Psoas muscle (tissue), 8 donors: ENCODE measurements around the gene MED13L. TPM values are rescaled to one million over a fixed set of nuclear protein-coding genes. Genes with fewer than 3 reads are reported as not detected.

Experiments
- ATAC-seq, 4 donors: fragments of 200-7000 bp; cut with Tn5 transposase; one replicate each; pipeline ENCODE4 v1.9.1; 2020; ENCODE audit warnings: moderate library complexity in 3 of 4, mild to moderate bottlenecking in 2 of 4
- DNase-seq, 2 donors: peaks; one replicate each; pipeline ENCODE4 v3.0.0-alpha.2; 2020
- H3K27ac ChIP-seq: fragments of 200-600 bp; one replicate; pipeline ENCODE4 v1.8.0; 2022
- H3K27me3 ChIP-seq, 3 donors: fragments of 200-600 bp in 1 of 3; one replicate each; pipeline versions ENCODE4 v1.6.1 to v1.8.0; 2013 to 2022; ENCODE audit warnings: low read length in 2 of 3, mild to moderate bottlenecking in 2 of 3, moderate library complexity in 1 of 3; ENCODE audit not compliant: insufficient read depth in 3 of 3
- H3K36me3 ChIP-seq, 2 donors: fragments of 200-600 bp in 1 of 2; one replicate each; pipeline versions ENCODE4 v1.6.1 to v1.8.0; 2013 to 2022; ENCODE audit warnings: low read depth in 1 of 2, mild to moderate bottlenecking in 1 of 2, moderate library complexity in 1 of 2; ENCODE audit not compliant: insufficient read depth in 1 of 2
- H3K4me1 ChIP-seq: fragments of 200-600 bp; one replicate; pipeline ENCODE4 v1.8.0; 2022
- H3K4me3 ChIP-seq: fragments of 200-600 bp; one replicate; pipeline ENCODE4 v1.8.0; 2022; ENCODE audit warnings: mild to moderate bottlenecking
- H3K9me3 ChIP-seq: fragments of 200-600 bp; one replicate; pipeline ENCODE4 v1.8.0; 2022
- WGBS, 3 donors: extraction: QIAGEN DNeasy Blood & Tissue Kit; methylation state at CpG; one replicate each; pipeline versions ENCODE4 v1.1.6 to v1.1.7; 2013; 5-methylcytosine and 5-hydroxymethylcytosine counted together
- intact Hi-C, 2 donors: fragments of 100-400 bp; cut with DNase I; formaldehyde crosslinking; loops; one replicate each; pipeline versions ENCODE4 v1.11.0 to v1.14.2; 2022
- polyA plus RNA-seq, 3 donors: library from polyadenylated mRNA; stranded (reverse); fragments of 200-250 nt; gene quantifications; one replicate each; pipeline ENCODE4 v1.2.3, GENCODE V29; 2013
- total RNA-seq, 4 donors: library from RNA; stranded (reverse); fragmentation: NEBNext Ultra II Directional in 2 of 4; extraction: Animal tissue kit (Norgen Biotek cat#: 25700) in 2 of 4; gene quantifications; one replicate each; pipeline versions ENCODE4 v1.2.1 to v1.2.4, GENCODE V29; 2021 to 2023
- TF ChIP-seq, protein P1 (sequence below): fragments of 200-600 bp; IDR thresholded peaks from one replicate; pipeline ENCODE4 v1.8.0; 2022; ENCODE audit warnings: antibody characterized with exemption
- donor health status: healthy with polysubstance abuse.
- donor health status: DM: no; HTN: no; CAD: no; lungs with moderate emphysema.
- donor health status: Bipolar disorder and iron deficiency.
- donor health status: healthy.
- donor health status: DM: yes; HTN: yes; CAD: no.
- donor health status: DM: no; HTN: no; CAD: no.
- donor health status: DM: no; HTN: no; CAD: no.
- donor health status: DM: yes; HTN: yes; CAD: no.

Gene MED13L
- total and polyA plus RNA-seq, 7 donors = 8.9 to 90.5 (median 72.5) TPM

- ATAC-seq = no peak
- intact Hi-C loops = no loop called here
- no peak overlapping the region for H3K27ac ChIP-seq
- DNase-seq = no peak
- no peaks in the 10 kb centered on the region for H3K4me1 ChIP-seq
- TF ChIP-seq, protein P1, sequence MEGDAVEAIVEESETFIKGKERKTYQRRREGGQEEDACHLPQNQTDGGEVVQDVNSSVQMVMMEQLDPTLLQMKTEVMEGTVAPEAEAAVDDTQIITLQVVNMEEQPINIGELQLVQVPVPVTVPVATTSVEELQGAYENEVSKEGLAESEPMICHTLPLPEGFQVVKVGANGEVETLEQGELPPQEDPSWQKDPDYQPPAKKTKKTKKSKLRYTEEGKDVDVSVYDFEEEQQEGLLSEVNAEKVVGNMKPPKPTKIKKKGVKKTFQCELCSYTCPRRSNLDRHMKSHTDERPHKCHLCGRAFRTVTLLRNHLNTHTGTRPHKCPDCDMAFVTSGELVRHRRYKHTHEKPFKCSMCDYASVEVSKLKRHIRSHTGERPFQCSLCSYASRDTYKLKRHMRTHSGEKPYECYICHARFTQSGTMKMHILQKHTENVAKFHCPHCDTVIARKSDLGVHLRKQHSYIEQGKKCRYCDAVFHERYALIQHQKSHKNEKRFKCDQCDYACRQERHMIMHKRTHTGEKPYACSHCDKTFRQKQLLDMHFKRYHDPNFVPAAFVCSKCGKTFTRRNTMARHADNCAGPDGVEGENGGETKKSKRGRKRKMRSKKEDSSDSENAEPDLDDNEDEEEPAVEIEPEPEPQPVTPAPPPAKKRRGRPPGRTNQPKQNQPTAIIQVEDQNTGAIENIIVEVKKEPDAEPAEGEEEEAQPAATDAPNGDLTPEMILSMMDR = no peak
- H3K27me3 ChIP-seq = no peaks in the 10 kb centered on the region
- H3K36me3 ChIP-seq = no peaks in the 10 kb centered on the region
- no peaks in the 10 kb centered on the region for H3K9me3 ChIP-seq
- 92 to 100% (median 93%) methylated on average over 2 of the region's 2 CpGs for WGBS, 3 donors
- H3K4me3 ChIP-seq = no peak overlapping the region
Measured at GRCh38 chr12:116298578-116298977, 21.1 kb upstream of the MED13L start.

GRCh38 chr12:116297224-116297834 is 19.8 kb upstream of the MED13L start:
- Histone ChIP-seq H3K27ac (no peak overlapping the region), H3K4me3 (no peak overlapping the region), H3K36me3 (no peaks in the 10 kb centered on the region), H3K9me3 (no peaks in the 10 kb centered on the region), H3K4me1 (no peaks in the 10 kb centered on the region), H3K27me3 (no peaks in the 10 kb centered on the region)
- 91 to 94% (median 92%) methylated on average over 3 of the region's 3 CpGs for WGBS, 3 donors
- TF ChIP-seq, protein P1 = no peak
- ATAC-seq = no peak
- DNase-seq = no peak
- intact Hi-C loops = no loop called here

DNA sequence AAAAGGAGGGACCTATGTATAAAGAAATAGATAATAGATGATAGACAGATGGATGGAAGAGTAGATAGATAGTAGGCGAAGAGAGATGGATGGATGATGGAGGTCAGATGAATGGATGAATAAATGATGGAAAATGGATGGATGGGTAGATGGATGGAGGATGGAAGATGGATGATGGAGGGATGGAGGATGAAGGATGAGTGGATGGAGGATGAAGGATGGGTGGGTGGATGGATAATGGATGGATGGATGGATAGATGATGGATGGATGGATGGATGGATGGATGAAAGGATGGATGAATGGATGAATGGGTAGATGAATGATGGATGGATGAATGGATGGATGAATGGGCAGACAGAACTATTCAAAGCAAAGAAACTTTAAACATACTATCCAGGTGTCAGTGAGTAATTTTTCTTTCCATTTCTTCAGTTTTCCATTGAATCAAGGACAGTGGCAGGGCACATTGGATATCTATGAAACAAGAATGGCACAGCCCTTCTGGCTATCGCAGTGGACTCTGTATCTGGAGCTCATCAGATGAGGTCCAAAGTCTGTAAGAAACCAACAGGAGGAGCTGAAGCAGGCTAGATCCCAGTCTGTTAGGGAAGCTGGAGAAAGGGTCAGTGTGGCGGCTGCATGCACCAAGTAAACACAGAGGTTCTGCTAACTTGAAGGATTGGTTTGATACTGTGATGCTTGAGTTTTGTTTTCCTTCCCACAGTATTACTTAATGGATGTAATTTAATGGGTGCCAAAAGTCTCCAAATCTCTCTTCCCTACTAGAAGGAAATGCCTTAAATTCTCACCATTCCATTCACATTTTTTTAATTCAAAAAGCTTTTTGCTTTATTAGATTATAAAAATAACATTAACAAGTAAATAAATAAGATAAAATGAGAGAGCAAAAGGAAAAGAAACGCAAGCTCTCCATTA is 18.1 kb upstream of the MED13L start:
- intact Hi-C loops = no loop called here
- no peak overlapping the region for H3K27ac ChIP-seq
- no peaks in the 10 kb centered on the region for H3K36me3 ChIP-seq
- TF ChIP-seq, protein P1 = no peak
- H3K4me3 ChIP-seq = no peak overlapping the region
- no peak for DNase-seq
- 93 to 97% (median 93%) methylated on average over 4 of the region's 4 CpGs for WGBS, 3 donors
- no peaks in the 10 kb centered on the region for H3K4me1 ChIP-seq
- H3K9me3 ChIP-seq = no peaks in the 10 kb centered on the region
- ATAC-seq = no peak
- H3K27me3 ChIP-seq = no peaks in the 10 kb centered on the region

GRCh38 chr12:116294454-116295165 is 17.1 kb upstream of the MED13L start:
- H3K27me3 ChIP-seq = no peaks in the 10 kb centered on the region
- intact Hi-C loops = no loop called here

More at GRCh38 chr12:116294454-116295165, 17.1 kb upstream of the MED13L start:
- no peaks in the 10 kb centered on the region for H3K9me3 ChIP-seq
- no peaks in the 10 kb centered on the region for H3K36me3 ChIP-seq
- DNase-seq = no peak
- H3K27ac ChIP-seq = no peak overlapping the region
- 93 to 94% (median 94%) methylated on average over 4 of the region's 4 CpGs for WGBS, 3 donors
- no peaks in the 10 kb centered on the region for H3K4me1 ChIP-seq
- no peak for ATAC-seq
- no peak overlapping the region for H3K4me3 ChIP-seq
- TF ChIP-seq, protein P1 = no peak
